Glomerular visceral epithelial cell (primary cell): ENCODE measurements around the gene CRKL.

Experiments
- DNase-seq: peaks from one replicate; pipeline ENCODE4 v3.0.0-alpha.2; 2016; ENCODE audit errors: extremely low spot score

Gene CRKL

DNA sequence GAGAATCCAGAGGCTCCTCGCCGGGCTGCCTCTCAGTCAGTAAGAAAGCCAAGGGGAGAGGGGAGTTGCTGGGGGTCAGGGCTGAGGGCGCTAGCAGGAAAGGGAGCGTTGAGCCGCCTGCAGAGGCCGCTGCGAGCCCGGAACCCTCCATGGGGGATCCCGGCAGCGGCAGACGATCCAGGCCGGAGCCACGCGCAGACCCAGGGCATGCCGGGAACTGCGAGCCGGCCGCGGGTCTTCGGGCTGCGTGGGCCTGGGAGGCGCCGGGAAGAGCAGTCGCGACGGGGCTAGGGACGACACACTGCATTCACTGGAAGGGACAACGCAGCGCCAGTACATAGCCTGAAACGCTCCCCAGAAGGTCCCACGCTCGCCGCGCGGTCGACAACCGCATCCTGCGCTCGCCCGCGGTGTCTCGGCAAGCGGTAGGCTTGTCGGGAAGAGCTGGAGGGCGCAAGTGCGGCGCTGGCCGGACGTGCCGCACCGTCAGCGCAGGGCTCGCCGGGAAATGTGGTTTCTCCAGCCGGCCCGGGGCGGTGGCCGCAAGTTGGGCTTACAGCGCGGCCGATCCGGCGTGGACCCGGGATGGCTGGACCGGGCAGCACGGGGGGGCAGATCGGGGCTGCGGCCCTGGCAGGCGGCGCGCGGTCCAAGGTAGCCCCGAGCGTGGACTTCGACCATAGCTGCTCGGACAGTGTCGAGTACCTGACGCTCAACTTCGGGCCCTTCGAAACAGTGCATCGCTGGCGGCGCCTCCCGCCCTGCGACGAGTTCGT, 64.8 kb downstream of the CRKL start, which contains the start of gene LZTR1:
LZTR1 (plus strand) TSS at position 511 of the 776 bp plus-strand sequence; CDS start at position 586, 75 bp downstream.
- peak; percentile 71 for DNase-seq

DNA sequence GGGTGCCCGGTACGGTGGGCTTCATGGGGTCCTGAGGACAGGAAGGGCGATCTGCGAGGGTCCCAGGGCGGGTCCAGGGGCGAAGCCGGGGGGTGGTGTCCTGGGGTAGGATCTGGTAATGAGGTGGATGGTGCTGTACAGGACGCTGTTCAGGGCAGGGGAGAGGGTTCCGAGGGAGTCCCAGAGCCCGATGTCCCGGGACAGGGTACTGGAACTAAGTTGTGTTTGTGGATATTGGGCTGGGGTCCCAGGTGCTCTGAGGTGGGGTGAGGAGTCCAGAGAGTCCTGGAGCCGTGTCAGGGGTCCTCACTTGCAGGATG, 65.3 kb downstream of the CRKL start:
- DNase-seq = no peak

DNA sequence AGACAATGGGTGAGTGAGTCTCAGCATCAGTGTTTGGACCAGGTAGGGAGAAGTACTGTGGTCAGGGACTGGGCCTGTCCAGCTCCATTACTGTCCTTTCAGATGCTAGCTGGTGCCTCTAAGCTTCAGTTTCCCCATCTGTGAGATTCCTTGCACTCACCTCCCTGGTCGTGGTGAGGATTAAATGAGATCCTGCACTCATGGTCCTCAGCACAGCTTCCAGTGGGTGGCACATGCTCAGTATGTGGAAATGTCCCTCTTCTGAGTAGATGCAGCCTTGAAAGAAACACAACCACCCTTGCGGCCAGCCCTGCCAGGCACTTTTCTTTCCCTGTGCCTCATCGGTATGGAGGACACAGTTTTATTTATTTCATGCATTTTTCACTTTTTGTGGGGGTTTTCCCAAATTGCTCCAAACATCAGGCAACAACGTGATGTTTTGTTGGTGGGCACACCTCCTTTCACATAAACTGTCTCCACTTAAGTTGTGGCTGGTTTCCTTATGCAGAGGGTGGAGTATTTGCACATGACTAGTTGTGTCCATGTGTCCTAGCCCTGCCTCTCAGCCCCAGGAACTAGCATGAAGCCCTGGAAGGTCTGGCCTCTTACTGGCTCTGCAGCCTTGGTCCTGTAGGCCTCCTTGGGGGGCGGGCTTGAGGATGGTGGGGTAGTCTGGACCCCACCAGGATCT, 66.0 kb downstream of the CRKL start:
- no peak for DNase-seq

DNA sequence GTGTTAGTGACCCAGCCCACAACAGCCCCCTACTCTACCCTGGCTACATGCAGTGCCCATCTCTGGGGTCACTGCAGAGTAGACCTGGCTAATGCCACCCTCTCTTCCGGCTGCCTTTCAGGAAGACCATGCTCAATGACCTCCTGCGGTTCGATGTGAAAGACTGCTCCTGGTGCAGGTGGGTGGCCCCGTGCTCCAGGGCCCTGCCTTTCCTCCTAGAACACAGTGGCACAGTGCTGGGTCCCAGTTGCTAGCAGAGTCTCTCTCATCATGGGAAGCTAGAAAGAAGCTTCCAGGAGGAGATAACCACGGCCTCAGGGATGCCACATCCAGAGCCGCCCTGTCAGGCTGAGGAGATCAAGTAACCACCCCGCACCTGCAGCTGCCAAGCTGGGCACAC, 68.5 kb downstream of the CRKL start:
- no peak for DNase-seq

DNA sequence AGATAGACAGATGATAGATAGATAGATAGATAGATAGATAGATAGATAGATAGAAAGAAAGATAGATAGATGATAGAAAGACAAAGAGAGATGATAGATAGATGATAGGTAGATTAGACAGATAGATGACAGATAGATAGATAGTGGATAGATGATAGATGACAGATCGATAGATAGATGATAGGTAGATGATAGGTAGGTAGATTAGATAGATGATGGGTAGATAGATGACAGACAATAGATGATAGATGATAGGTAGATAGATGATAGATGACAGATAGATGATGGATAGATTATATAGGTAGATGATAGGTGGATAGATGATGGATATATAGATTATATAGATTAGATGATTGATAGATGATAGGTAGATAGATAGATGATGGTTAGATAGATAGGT, 69.2 kb downstream of the CRKL start:
- no peak for DNase-seq

DNA sequence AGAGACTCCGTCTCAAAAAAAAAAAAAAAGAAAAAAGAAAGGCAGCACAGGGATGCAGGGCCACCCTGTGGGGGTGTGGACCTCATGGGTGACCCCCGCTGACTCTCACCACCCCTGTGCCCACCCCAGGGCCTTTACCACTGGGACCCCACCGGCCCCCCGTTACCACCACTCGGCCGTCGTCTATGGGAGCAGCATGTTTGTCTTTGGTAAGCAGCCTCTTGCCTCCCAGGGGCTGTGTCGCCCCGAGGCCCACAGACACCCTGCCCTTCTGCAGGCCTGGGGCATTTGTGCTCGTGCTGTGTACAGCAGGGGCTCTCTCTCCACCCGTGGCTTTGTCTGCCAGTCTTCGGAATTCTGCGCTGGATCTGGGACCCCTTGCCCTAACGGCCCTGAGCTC, 70.2 kb downstream of the CRKL start:
- no peak for DNase-seq

DNA sequence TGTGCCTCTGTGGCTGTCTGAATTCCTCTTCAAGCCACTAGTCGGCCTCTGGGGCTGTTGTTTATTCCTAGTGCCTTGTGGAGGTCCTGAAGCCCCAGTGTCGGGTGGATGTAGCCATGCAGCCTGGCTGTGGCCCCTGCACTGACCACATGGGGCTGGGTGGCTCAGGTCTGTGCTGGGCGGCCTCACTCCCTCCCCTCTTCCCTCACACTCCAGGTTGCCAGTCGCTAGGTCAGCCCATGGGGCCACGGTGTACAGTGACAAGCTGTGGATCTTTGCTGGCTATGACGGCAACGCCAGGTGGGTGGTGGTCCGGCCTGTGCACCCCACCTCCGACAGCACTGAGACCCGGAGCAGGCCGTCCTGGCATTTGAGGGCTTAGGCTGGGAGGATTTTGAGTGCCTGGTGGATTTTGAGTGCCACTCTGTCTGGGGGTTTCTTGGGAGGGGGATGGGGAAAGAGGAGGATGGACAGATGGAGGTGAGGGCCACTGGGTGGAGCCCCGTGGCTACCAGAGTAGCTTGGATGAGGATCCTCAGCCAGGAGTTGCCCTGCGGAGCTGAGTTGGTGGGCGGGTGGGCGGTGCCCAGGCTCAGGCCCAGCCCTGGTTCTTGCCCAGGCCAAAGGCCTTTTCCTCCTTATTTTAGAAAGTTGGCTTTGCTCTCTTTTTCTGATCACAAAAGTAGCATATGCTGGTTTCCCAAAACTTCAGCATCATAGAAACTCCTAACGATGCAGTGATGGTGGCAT, 71.5 kb downstream of the CRKL start:
- no peak for DNase-seq

DNA sequence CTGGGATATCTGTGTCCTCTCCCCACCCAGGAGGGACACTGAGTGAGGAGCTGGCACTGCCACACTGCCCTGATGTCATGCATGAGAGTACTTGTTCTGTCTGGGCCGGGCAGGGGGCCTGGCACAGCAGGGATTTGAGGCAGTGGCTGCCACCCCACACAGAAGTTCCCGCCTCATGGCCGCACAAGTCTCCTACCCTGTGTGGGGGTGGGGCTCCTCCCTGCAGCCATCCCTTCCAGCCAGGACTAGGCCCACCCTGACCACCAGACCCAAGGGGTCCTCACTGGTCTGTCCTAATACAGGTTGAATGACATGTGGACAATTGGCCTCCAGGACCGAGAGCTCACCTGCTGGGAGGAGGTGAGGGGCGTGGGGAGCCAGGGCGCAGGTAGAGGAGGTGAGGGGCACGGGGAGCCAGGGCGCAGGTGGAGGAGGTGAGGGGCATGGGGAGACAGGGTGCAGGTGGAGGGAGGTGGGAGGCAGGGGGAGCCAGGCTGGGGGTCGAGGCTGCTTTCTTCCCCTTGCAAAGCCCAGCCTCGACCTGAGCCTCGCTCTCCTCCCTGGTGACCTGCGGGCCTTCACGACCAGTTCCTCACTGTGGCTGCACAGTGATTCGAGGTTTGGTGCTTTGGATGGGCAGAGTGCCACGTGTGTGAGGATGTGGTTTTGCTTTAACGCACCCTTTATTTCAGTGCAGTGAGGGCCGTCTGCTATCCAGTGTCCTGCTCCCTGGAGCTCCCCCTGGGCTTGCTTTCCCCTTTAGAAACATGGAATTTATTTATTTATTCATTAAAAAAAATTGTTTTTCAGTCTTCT, 72.3 kb downstream of the CRKL start:
- DNase-seq = peak; percentile 44

DNA sequence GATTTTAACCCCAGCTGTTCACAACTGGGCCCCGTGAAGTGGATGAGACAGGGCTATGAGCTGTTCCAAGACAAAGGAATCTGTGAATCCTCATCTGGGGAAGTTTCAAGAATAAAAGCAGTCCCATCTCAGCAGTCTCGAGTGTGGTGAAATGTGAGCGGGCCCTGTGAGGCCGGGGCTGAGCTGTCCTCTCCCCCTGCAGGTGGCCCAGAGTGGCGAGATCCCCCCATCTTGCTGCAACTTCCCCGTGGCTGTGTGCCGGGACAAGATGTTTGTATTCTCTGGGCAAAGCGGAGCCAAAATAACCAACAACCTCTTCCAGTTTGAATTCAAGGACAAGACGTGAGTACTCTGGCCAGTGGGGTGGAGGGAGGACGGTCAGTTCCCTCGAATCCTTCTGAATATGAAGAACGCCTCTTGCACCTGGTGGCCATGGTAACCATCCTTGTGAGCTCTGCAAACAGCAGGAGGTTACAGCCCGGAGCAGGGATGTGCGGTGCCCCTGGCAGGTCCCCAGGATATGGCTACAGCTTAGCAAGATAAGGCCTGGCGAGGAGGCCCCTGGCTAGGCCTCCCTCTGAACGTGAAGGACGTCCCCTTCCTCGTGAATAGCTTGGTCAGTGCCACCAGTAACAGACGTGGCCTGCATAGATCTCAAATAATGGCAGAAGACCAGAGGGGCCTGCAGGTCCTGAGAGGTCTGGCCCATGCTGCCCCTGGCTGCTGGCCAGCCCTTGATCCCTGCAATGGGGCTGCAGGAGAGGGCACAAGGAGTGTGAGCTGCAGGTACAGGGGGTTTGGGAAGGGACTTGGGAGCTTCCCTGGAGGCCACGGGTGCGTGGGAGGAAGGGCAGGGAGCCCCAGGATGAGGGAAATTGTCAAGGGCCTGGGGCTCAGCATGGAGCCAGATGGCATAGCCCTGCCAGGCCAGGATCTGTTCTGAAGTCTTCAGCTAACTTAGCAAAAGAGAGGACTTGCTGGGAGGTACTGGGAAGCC, 73.3 kb downstream of the CRKL start:
- no peak for DNase-seq

DNA sequence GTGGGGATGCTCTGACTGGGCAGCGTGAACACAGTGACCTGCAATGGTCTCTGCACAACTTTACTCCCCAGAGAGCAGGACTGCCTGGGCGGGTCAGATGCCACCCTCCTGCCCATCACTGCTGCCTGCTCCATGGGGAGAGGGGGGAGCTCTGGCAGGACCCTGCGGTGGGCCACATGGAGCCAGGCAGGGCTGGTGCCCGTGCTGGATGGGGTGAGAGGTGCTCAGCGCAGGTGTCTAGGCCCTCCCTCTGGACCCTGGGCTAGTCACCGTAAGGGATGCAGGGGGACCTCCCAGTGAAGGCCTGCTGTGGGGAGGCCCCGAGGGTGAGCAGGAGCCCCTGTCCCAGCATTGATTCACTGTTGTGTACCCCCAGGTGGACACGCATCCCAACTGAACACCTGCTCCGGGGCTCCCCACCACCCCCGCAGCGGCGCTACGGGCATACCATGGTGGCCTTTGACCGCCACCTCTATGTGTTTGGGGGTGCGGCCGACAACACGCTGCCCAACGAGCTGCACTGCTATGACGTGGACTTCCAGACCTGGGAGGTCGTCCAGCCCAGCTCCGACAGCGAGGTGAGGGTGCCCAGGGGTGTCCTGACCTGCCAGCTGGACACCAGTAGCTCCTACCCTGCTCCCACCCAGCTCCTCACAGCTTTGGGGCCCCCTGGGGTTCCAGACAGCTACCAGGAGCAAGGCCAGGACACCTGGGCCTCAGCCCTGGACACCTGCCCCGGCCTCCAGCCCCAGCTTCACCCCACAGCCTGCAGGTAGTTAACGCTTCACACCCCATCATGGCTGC, 74.2 kb downstream of the CRKL start:
- no peak for DNase-seq

DNA sequence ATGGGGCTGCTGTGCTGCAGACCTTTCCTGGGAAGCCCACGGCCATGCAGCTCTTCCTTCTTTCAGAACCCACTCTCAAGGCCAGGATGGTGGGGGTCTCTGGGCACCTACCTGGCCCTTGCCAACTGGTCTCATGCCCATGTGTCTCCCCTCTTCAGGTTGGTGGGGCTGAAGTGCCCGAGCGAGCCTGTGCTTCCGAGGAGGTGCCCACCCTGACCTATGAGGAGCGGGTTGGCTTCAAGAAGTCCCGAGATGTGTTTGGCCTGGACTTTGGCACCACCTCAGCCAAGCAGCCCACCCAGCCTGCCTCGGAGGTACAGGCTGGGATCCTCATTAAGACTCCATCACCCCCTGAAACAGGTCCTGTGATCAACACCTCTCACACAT, 74.8 kb downstream of the CRKL start:
- no peak for DNase-seq

DNA sequence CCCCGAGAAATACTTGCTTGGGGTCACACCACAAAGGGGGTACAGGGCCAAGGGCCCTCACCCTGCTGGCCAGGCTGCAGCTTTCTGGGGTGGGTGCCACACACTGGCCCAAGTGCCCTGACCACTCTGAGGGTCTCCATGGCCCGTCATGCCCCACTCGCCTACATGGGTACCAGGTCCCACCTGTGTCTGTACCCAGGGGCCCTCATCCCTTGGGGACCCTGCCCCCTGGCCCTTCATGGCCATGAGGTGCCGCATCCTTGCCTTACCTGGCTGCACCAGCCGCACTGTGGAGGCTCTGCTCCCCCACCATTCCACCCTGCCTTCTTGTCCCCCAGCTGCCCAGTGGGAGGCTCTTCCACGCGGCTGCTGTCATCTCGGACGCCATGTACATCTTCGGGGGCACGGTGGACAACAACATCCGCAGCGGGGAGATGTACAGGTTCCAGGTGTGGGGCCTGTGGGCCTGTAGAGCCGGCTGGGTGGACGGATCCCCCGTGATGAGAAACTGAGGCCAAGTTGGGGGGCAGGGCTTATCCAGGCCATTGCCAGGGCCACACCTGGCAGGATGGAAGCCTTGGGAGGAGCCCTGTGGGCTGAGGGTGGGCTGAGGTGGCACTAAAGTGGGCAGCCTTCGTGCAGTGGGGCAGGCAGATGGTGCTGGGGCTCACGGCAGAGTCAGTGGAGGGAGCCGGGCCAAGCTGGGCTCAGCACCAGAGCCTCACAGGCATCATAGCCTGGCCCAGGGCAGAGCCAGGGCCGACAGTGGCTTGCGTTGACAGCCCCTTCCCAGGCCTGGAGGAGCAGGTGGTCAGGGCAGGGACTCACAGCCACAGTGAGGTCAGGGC, 75.5 kb downstream of the CRKL start:
- DNase-seq = no peak

DNA sequence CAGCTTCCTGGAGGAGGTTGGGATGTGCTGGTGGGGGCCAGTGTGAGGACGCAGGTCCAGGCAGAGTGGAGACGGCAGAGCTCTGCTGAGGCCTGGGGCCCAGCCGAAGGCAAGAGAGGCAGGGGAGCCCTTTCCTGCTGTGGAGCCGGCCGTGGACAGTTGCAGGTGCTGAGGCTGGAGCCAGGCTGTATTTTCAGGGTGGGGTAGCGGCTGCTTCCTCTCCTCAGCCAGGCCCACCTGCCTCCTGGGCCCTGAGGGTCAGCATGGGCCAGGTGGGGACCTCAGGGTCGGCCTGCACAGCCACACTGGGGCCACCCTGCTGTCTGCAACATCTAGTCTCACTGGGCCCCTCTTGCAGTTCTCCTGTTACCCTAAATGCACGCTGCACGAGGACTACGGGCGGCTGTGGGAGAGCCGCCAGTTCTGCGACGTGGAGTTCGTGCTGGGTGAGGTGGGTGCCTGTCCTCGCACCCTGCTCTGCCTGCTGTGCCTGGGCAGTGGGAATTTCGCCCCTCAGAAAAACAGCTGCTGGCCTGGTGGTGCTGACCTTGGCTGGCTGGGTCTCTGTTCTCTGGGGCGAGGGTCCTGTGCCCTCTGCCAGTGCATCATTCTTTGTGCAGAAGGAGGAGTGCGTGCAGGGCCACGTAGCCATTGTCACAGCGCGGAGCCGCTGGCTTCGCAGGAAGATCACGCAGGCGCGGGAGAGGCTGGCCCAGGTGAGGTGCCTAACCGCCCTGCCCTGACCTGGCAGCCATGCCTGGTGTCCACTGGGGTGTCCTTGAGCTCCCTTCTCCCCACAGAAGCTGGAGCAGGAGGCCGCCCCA, 76.3 kb downstream of the CRKL start:
- DNase-seq = no peak

DNA sequence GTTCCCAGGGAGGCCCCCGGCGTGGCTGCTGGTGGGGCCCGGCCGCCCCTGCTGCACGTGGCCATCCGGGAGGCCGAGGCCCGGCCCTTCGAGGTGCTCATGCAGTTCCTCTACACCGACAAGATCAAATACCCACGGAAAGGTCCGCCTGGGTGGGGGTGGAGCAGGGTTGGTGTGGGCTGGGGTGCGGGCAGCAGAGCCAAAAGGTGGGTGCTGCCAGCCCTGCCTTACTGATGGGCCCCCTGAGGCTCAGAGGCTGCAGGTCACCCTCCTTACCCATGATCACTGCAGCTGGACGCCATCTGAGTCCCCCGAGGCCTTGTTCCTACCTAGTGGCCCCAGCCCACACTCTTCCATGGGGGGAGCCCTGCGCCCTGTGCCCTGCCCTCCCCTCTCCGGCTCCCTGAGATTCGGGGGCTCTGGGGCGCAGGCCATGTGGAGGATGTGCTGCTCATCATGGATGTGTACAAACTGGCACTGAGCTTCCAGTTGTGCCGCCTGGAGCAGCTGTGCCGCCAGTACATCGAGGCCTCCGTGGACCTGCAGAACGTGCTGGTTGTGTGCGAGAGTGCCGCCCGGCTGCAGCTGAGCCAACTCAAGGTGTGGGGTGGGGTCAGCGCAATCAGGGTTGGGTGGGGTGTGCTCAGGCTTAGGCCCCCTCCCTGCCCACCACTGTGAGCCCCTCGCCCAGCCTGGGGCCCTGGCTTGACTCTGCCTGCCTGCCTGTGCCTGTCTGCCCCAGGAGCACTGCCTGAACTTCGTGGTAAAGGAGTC, 77.1 kb downstream of the CRKL start:
- DNase-seq = no peak

DNA sequence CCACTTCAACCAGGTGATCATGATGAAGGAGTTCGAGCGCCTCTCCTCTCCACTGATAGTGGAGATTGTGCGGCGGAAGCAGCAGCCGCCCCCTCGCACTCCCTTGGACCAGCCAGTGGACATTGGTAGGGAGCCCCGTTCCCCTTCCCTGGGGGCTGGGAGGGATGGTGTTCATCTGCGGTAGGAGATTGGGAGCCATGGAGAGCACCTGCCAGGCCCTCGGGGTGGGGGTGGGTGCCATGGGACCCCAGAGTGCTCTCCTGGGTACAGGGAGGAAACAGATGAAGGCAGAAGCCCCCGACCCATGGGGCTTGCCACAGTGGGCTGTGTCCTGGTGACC, 77.7 kb downstream of the CRKL start:
- no peak for DNase-seq

DNA sequence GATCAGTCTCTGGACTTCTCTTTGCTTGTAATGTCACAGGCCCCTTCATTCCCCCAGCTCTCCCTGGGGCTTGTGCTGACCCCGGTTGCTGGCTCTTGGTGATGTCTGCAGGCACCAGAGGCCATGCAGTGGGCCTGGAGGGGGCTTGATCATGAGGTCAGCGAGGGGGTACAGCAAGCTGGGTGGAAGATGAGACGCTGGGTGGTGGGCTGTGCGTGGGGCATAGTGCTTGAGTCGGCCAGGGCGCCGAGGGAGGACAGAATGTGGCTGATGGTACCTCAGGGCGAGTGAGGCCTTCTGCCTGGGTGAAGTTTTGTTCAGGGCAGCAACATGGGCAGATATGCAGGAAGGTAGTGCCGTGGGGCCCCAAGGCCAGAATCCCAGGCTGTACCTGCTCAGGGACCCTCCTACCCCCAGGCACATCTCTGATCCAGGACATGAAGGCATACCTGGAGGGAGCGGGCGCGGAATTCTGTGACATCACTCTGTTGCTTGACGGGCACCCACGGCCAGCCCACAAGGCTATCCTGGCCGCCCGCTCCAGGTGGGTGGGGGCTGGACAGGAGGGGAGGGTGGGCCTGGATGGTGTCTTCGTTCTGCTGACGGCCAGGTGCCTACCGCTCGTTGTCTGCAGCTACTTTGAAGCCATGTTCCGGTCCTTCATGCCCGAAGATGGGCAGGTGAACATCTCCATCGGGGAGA, 78.3 kb downstream of the CRKL start:
- no peak for DNase-seq

DNA sequence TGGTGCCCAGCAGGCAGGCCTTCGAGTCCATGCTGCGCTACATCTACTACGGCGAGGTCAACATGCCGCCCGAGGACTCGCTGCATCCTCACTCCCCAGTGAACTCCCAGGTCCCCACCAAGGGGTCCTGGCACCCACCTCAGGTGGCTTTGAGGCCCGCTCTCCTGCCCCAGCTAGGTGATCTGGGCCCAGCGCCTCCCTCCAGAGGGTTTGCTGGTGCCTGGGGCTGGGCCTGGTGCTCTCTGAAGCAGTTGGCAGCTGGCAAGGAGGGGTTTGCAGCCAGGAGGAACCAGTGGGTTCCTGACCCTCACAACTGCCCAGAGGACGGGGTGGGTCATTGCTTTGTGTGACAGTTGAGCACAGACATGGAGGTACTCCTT, 78.8 kb downstream of the CRKL start:
- DNase-seq = no peak
